ENCODE results near the gene RASGRP4.

RASGRP4 gene

GRCh38 chr19:38453596-38453995 lies 27.6 kb upstream of the RASGRP4 start:
- no peak for TF ChIP-seq CTCF (conservative IDR thresholded peaks at IDR 0.05)

GRCh38 chr19:38452430-38453366 lies 26.7 kb upstream of the RASGRP4 start:
- no peak for TF ChIP-seq CTCF (conservative IDR thresholded peaks at IDR 0.05)
- H3K27ac ChIP-seq, result no peak overlapping the region

More at GRCh38 chr19:38453596-38453995, 27.6 kb upstream of the RASGRP4 start:
- no peak overlapping the region for H3K27ac ChIP-seq

- no peak overlapping the region for H3K27ac ChIP-seq
- TF ChIP-seq CTCF (conservative IDR thresholded peaks at IDR 0.05), result no peak
Observed at GRCh38 chr19:38451629-38452028, 25.6 kb upstream of the RASGRP4 start.

- H3K27ac ChIP-seq, result no peak overlapping the region
- TF ChIP-seq CTCF (conservative IDR thresholded peaks at IDR 0.05), result no peak
Observed at GRCh38 chr19:38451036-38451435, 25.0 kb upstream of the RASGRP4 start.

- no peak for TF ChIP-seq CTCF (conservative IDR thresholded peaks at IDR 0.05)
- H3K27ac ChIP-seq, result no peak overlapping the region
Observed at GRCh38 chr19:38449518-38449917, 23.5 kb upstream of the RASGRP4 start.

- H3K27ac ChIP-seq, result no peak overlapping the region
- no peak for TF ChIP-seq CTCF (conservative IDR thresholded peaks at IDR 0.05)
Observed at GRCh38 chr19:38448225-38448624, 22.2 kb upstream of the RASGRP4 start.

GRCh38 chr19:38445362-38445761 lies 19.3 kb upstream of the RASGRP4 start:
- no peak for TF ChIP-seq CTCF (conservative IDR thresholded peaks at IDR 0.05)

More at GRCh38 chr19:38445362-38445761, 19.3 kb upstream of the RASGRP4 start:
- no peak overlapping the region for H3K27ac ChIP-seq

Measured in VCaP (cell line).